Mesenchymal stem cell (in vitro differentiated cells and primary cell): ENCODE measurements around the gene MTCL1.

ENCODE experiments used
- DNase-seq: peaks from one replicate; pipeline ENCODE4 v3.0.0-alpha.2; 2013
- H2AFZ ChIP-seq: one replicate; pipeline ENCODE4 v1.6.1; 2013; ENCODE audit warnings: low read depth, mild to moderate bottlenecking, control low read depth, inconsistent platforms, low read length, moderate library complexity
- H2AK5ac ChIP-seq: 2 replicates; pipeline ENCODE4 v1.6.1; 2013; ENCODE audit warnings: low read length, moderate library complexity, mild to moderate bottlenecking, inconsistent platforms; ENCODE audit not compliant: severe bottlenecking
- H2BK120ac ChIP-seq: one replicate; pipeline ENCODE4 v1.6.1; 2013; ENCODE audit warnings: low read depth, mild to moderate bottlenecking, inconsistent platforms, low read length, moderate library complexity
- H2BK12ac ChIP-seq, 2 experiments: one replicate each; pipeline ENCODE4 v1.6.1; 2013; ENCODE audit warnings: inconsistent platforms in 2 of 2, low read length in 2 of 2, mild to moderate bottlenecking in 2 of 2, moderate library complexity in 2 of 2, control low read depth in 1 of 2
- H2BK15ac ChIP-seq: one replicate; pipeline ENCODE4 v1.6.1; 2013; ENCODE audit warnings: mild to moderate bottlenecking, low read depth, inconsistent platforms; ENCODE audit not compliant: poor library complexity, severe bottlenecking
- H2BK5ac ChIP-seq: 2 replicates; pipeline ENCODE4 v1.6.1; 2013; ENCODE audit warnings: low read depth, mild to moderate bottlenecking, low read length, control low read depth, inconsistent platforms; ENCODE audit not compliant: poor library complexity, severe bottlenecking
- H3K14ac ChIP-seq, 2 experiments: one replicate each; pipeline ENCODE4 v1.6.1; 2013; ENCODE audit warnings: inconsistent platforms in 2 of 2, low read length in 2 of 2, control low read depth in 1 of 2, mild to moderate bottlenecking in 1 of 2, moderate library complexity in 1 of 2
- H3K18ac ChIP-seq, 2 experiments: one replicate each; pipeline ENCODE4 v1.6.1; 2013; ENCODE audit warnings: inconsistent platforms in 2 of 2, low read length in 2 of 2, control low read depth in 1 of 2, low read depth in 1 of 2, mild to moderate bottlenecking in 1 of 2
- H3K23ac ChIP-seq, 2 experiments: one replicate each; pipeline ENCODE4 v1.6.1; 2013; ENCODE audit warnings: inconsistent platforms in 2 of 2, low read length in 2 of 2, mild to moderate bottlenecking in 2 of 2, moderate library complexity in 2 of 2, control low read depth in 1 of 2
- H3K27ac ChIP-seq: 2 replicates; pipeline ENCODE4 v1.5.1; 2013; ENCODE audit warnings: mild to moderate bottlenecking, moderate library complexity, low read length, control low read depth, inconsistent platforms; ENCODE audit not compliant: poor library complexity, severe bottlenecking
- H3K27me3 ChIP-seq, 2 experiments: 2 replicates each; pipeline versions ENCODE4 v1.6.1 to v1.7.0; 2013; ENCODE audit warnings: low read length in 2 of 2, mild to moderate bottlenecking in 2 of 2, moderate library complexity in 2 of 2, control low read depth in 1 of 2, inconsistent platforms in 1 of 2; ENCODE audit not compliant: control insufficient read depth in 1 of 2, insufficient read depth in 1 of 2
- H3K36me3 ChIP-seq, 2 experiments: 2 replicates each; pipeline versions ENCODE4 v1.6.1 to v1.7.0; 2013; ENCODE audit warnings: low read length in 2 of 2, control low read depth in 1 of 2, inconsistent platforms in 1 of 2, low read depth in 1 of 2, mild to moderate bottlenecking in 1 of 2; ENCODE audit not compliant: insufficient read depth in 2 of 2, control insufficient read depth in 1 of 2
- H3K4ac ChIP-seq, 2 experiments: one replicate each; pipeline ENCODE4 v1.6.1; 2013; ENCODE audit warnings: inconsistent platforms in 2 of 2, low read length in 2 of 2, mild to moderate bottlenecking in 2 of 2, moderate library complexity in 2 of 2, control low read depth in 1 of 2, low read depth in 1 of 2
- H3K4me1 ChIP-seq: 2 replicates; pipeline ENCODE4 v1.6.1; 2013; ENCODE audit warnings: low read depth, low read length, control low read depth; ENCODE audit not compliant: control insufficient read depth, insufficient read depth
- H3K4me2 ChIP-seq: 2 replicates; pipeline ENCODE4 v1.6.1; 2013; ENCODE audit warnings: low read length, mild to moderate bottlenecking, inconsistent platforms; ENCODE audit not compliant: poor library complexity, severe bottlenecking
- H3K4me3 ChIP-seq, 2 experiments: 2 replicates each; pipeline versions ENCODE4 v1.5.1 to v1.7.0; 2013; ENCODE audit warnings: low read length in 2 of 2, mild to moderate bottlenecking in 2 of 2, control low read depth in 1 of 2, low read depth in 1 of 2; ENCODE audit not compliant: insufficient read depth in 1 of 2
- H3K79me1 ChIP-seq: replicated peaks from 2 replicates; pipeline ENCODE4 v1.6.1; 2013; ENCODE audit warnings: mild to moderate bottlenecking, control low read depth, low read length, inconsistent platforms; ENCODE audit not compliant: poor library complexity, severe bottlenecking
- H3K9ac ChIP-seq: 2 replicates; pipeline ENCODE4 v1.7.0; 2013; ENCODE audit warnings: mild to moderate bottlenecking, low read length, moderate library complexity
- H3K9me3 ChIP-seq: 2 replicates; pipeline ENCODE4 v1.7.0; 2013; ENCODE audit warnings: mild to moderate bottlenecking, low read length; ENCODE audit not compliant: control insufficient read depth
- H4K8ac ChIP-seq: one replicate; pipeline ENCODE4 v1.6.1; 2013; ENCODE audit warnings: inconsistent platforms, mild to moderate bottlenecking, low read length, moderate library complexity
- H4K91ac ChIP-seq: one replicate; pipeline ENCODE4 v1.6.1; 2013; ENCODE audit warnings: mild to moderate bottlenecking, low read length, inconsistent platforms
- WGBS: methylation state at CpG from one replicate; pipeline ENCODE4 v1.1.7; 2013; ENCODE audit warnings: mixed read lengths; 5-methylcytosine and 5-hydroxymethylcytosine counted together

Gene MTCL1

GRCh38 chr18:8801263-8801901 is 96.0 kb downstream of the MTCL1 start:
- 19% methylated on average over 8 of the region's 9 CpGs for WGBS
- H3K18ac ChIP-seq: peak overlapping the region; percentile 58 to 99

GRCh38 chr18:8802017-8802672 is 96.8 kb downstream of the MTCL1 start:
- Histone ChIP-seq H3K23ac (no peak overlapping the region), H3K27me3 (no peaks in the 10 kb centered on the region), H4K91ac (no peak overlapping the region), H4K8ac (peak overlapping the region; percentile 71), H2BK5ac (peak overlapping the region; percentile 71), H2AK5ac (peak overlapping the region; percentile 71), H3K79me1 (peaks cover 7% of the 10 kb centered on the region), H3K4ac (peak overlapping the region in 1 of 2 experiments; percentile 78), H3K36me3 (peaks cover 18 to 95% of the 10 kb centered on the region in 2 experiments), H2BK120ac (no peak overlapping the region), H2BK15ac (no peak overlapping the region), H2BK12ac (no peak overlapping the region), H3K18ac (peak overlapping the region; percentile 37 to 48), H3K9ac (no peak overlapping the region), H3K4me2 (no peak overlapping the region), H3K27ac (peak overlapping the region; percentile 94), H3K4me1 (peaks cover 36% of the 10 kb centered on the region), H3K4me3 (no peak overlapping the region), H3K14ac (no peak overlapping the region), H2AFZ (no peak overlapping the region), H3K9me3 (no peaks in the 10 kb centered on the region)
- 89% methylated on average over 4 of the region's 6 CpGs for WGBS
- DNase-seq: no peak

More at GRCh38 chr18:8801263-8801901, 96.0 kb downstream of the MTCL1 start:
- Histone ChIP-seq H3K4ac (peak overlapping the region in 1 of 2 experiments; percentile 89), H3K27me3 (no peaks in the 10 kb centered on the region), H3K9me3 (no peaks in the 10 kb centered on the region), H3K36me3 (peaks cover 10 to 95% of the 10 kb centered on the region in 2 experiments), H3K79me1 (peaks cover 4% of the 10 kb centered on the region), H3K4me2 (no peak overlapping the region), H4K8ac (peak overlapping the region; percentile 47), H4K91ac (peak overlapping the region; percentile 78), H2BK15ac (peak overlapping the region; percentile 30), H3K23ac (no peak overlapping the region), H3K4me3 (no peak overlapping the region), H2BK5ac (peak overlapping the region; percentile 93), H3K14ac (no peak overlapping the region), H3K27ac (peak overlapping the region; percentile 94), H2BK12ac (peak overlapping the region; percentile 45 to 70), H2AFZ (no peak overlapping the region), H2BK120ac (peak overlapping the region; percentile 84), H2AK5ac (peak overlapping the region; percentile 95), H3K4me1 (peaks cover 29% of the 10 kb centered on the region), H3K9ac (no peak overlapping the region)
- DNase-seq: peak; percentile 94

- Histone ChIP-seq H3K4me1 (peaks cover 32% of the 10 kb centered on the region), H3K27ac (no peak overlapping the region), H2BK15ac (no peak overlapping the region), H4K91ac (no peak overlapping the region), H3K79me1 (peaks cover 7% of the 10 kb centered on the region), H2AK5ac (peak overlapping the region; percentile 16), H3K23ac (no peak overlapping the region), H3K9ac (no peak overlapping the region), H2BK120ac (no peak overlapping the region), H4K8ac (no peak overlapping the region), H3K27me3 (no peaks in the 10 kb centered on the region), H2AFZ (no peak overlapping the region), H3K14ac (no peak overlapping the region), H3K4ac (no peak overlapping the region), H3K4me2 (no peak overlapping the region), H2BK5ac (no peak overlapping the region), H3K4me3 (no peak overlapping the region), H3K9me3 (no peaks in the 10 kb centered on the region), H3K18ac (no peak overlapping the region), H2BK12ac (peak overlapping the region in 1 of 2 experiments; percentile 57), H3K36me3 (peaks cover 20 to 95% of the 10 kb centered on the region in 2 experiments)
- no peak for DNase-seq
- 77% methylated on average over 7 of the region's 8 CpGs for WGBS
Observed at GRCh38 chr18:8803063-8803795, 97.9 kb downstream of the MTCL1 start.

GRCh38 chr18:8803957-8804356 is 98.6 kb downstream of the MTCL1 start:
- Histone ChIP-seq H3K4ac (no peak overlapping the region), H3K9ac (no peak overlapping the region), H2BK5ac (no peak overlapping the region), H3K14ac (no peak overlapping the region), H2AK5ac (no peak overlapping the region), H3K4me2 (no peak overlapping the region), H4K8ac (no peak overlapping the region), H3K23ac (no peak overlapping the region), H3K4me3 (no peak overlapping the region), H3K9me3 (no peaks in the 10 kb centered on the region), H4K91ac (no peak overlapping the region), H3K27me3 (no peaks in the 10 kb centered on the region), H3K27ac (no peak overlapping the region), H3K18ac (no peak overlapping the region), H2BK120ac (no peak overlapping the region), H3K79me1 (peaks cover 7% of the 10 kb centered on the region), H2BK15ac (no peak overlapping the region), H2BK12ac (no peak overlapping the region), H2AFZ (no peak overlapping the region), H3K36me3 (peaks cover 22 to 95% of the 10 kb centered on the region in 2 experiments), H3K4me1 (peaks cover 27% of the 10 kb centered on the region)
- WGBS: no CpG with 5 or more reads among the region's 1 CpG
- DNase-seq: no peak
